GM21528 (cell line): ENCODE measurements around the gene TXNRD3.

ENCODE experiments used
- ATAC-seq: cut with Tn5 transposase; IDR thresholded peaks from one replicate; pipeline ENCODE4 v1.9.1; 2021; ENCODE audit warnings: mild to moderate bottlenecking, moderate library complexity; ENCODE audit not compliant: unreplicated experiment, low FRiP score

Gene TXNRD3

GRCh38 chr3:126557415-126557745, 97.5 kb downstream of the TXNRD3 start:
- ATAC-seq = no peak
